ENCODE results near the gene SHISAL2A. TPM values are rescaled to one million over a fixed set of nuclear protein-coding genes. Genes with fewer than 3 reads are reported as not detected.

Gene SHISAL2A
- total RNA-seq, 1 experiment from 2014 or later: 0.90 TPM

- H3K79me2 ChIP-seq (ENCODE audit: insufficient read depth, low read length): no peaks in the 10 kb centered on the region
- H3K27ac ChIP-seq (ENCODE audit: insufficient read length, low read depth, low read length): no peak overlapping the region
- H3K27ac Mint-ChIP-seq: no peak overlapping the region; a peak in 1 of 7 replicates
- TF ChIP-seq CTCF (conservative IDR thresholded peaks at IDR 0.05): no peak
- no peak overlapping the region for H4K5ac ChIP-seq (ENCODE audit: insufficient read length, low read depth, low read length)
- no peak overlapping the region for H4K91ac ChIP-seq (ENCODE audit: insufficient read length, low read depth, low read length)
- H3K14ac ChIP-seq (ENCODE audit: insufficient read depth, low read length): no peak overlapping the region
- no peaks in the 10 kb centered on the region for H3K27me3 Mint-ChIP-seq (ENCODE audit: low read depth)
- no peak overlapping the region; a peak in 1 of 5 replicates for H3K4me3 Mint-ChIP-seq
- H2AFZ ChIP-seq (ENCODE audit: low read length): no peak overlapping the region
- H2BK5ac ChIP-seq (ENCODE audit: insufficient read length, low read length): no peak overlapping the region
- H3K56ac ChIP-seq (ENCODE audit: insufficient read length, low read depth, low read length): no peak overlapping the region
- peaks cover 3% of the 10 kb centered on the region for H3K23me2 ChIP-seq (ENCODE audit: insufficient read length, low read depth, low read length, poor library complexity, severe bottlenecking)
- WGBS (ENCODE audit: extremely low coverage, insufficient read length, low lambda C conversion rate): no CpG with 5 or more reads among the region's 5 CpGs
- no peaks in the 10 kb centered on the region for H3K9me3 Mint-ChIP-seq
- no peak for DNase-seq
- no peak overlapping the region for H3K18ac ChIP-seq (ENCODE audit: insufficient read length, low read depth, low read length)
- H2BK12ac ChIP-seq (ENCODE audit: insufficient read length, low read depth, low read length): no peak overlapping the region
- no peak overlapping the region for H3K23ac ChIP-seq (ENCODE audit: insufficient read length, low read depth, low read length)
- H3K4ac ChIP-seq (ENCODE audit: low read depth, low read length): no peak overlapping the region
- no peak overlapping the region for H3K9ac ChIP-seq (ENCODE audit: extremely low read depth, insufficient read length, low read length)
- H3K9me3 ChIP-seq (ENCODE audit: control insufficient read depth, low read depth, low read length): no peaks in the 10 kb centered on the region
- no peak overlapping the region for H4K8ac ChIP-seq (replicated peaks; ENCODE audit: insufficient read length, low read depth, low read length)
- no peaks in the 10 kb centered on the region for H3K79me1 ChIP-seq (ENCODE audit: insufficient read depth, low read depth, low read length, poor library complexity, severe bottlenecking)
- H2AK5ac ChIP-seq (ENCODE audit: insufficient read length, low read length): no peak overlapping the region
- peaks cover 3% of the 10 kb centered on the region; the same call in 1 of the 2 replicates for H3K4me1 ChIP-seq (ENCODE audit: insufficient read depth, low read length)
- no peaks in the 10 kb centered on the region; the same call in 1 of the 2 replicates for H3K27me3 ChIP-seq (ENCODE audit: insufficient read depth, low read length)
- no peak overlapping the region for H2BK120ac ChIP-seq (ENCODE audit: low read depth, low read length, poor library complexity, severe bottlenecking)
- no peaks in the 10 kb centered on the region for H4K20me1 ChIP-seq (ENCODE audit: control insufficient read depth, insufficient read depth, insufficient read length)
- no peak overlapping the region for H3K4me2 ChIP-seq (ENCODE audit: insufficient read depth, insufficient read length, low read length)
- no peak overlapping the region for H2BK20ac ChIP-seq (ENCODE audit: low read depth, low read length, poor library complexity, severe bottlenecking)
- H3T11ph ChIP-seq (ENCODE audit: low read length): no peak overlapping the region
- peaks cover 50 to 64% of the 10 kb centered on the region in 2 experiments for H3K4me1 Mint-ChIP-seq
- H3K36me3 Mint-ChIP-seq (ENCODE audit: insufficient read depth in 1 of 3, low read depth in 3 of 3): peaks cover 0 to 1% (median 0%) of the 10 kb centered on the region in 3 experiments; a peak in 1 of 7 replicates
- H2BK15ac ChIP-seq (ENCODE audit: low read depth, low read length): no peak overlapping the region
Measured at GRCh38 chr1:52663716-52664115, 30.7 kb downstream of the SHISAL2A start.

All from H9 (cell line).